ENCODE data around the gene TFDP1.

Gene TFDP1

DNA sequence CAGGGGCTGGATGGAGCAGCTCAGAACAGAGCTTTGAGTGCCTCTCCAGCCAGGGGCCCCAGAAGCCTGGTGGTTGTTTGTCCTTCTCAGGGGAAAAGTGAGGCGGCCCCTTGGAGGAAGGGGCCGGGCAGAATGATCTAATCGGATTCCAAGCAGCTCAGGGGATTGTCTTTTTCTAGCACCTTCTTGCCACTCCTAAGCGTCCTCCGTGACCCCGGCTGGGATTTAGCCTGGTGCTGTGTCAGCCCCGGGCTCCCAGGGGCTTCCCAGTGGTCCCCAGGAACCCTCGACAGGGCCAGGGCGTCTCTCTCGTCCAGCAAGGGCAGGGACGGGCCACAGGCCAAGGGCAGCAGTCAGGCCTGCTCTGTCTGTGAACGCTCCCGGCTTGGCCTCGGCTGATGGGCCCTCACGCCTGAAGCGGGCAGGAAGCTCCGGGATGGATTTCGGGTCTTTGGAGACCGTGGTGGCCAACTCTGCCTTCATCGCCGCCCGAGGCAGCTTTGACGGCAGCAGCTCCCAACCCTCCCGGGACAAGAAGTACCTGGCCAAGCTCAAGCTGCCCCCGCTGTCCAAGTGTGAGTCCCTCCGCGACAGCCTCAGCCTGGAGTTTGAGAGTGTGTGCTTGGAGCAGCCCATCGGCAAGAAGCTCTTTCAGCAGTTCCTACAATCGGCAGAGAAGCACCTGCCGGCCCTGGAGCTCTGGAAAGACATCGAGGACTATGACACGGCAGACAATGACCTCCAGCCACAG, 82.6 kb downstream of the TFDP1 start, which contains the start of gene GRK1:
Gene GRK1, plus strand, starts transcription at position 269 of the 751 bp plus-strand sequence. Its CDS starts 168 bp downstream, at position 437.
- DNase-seq (ENCODE audit: low read depth) = no peak

DNA sequence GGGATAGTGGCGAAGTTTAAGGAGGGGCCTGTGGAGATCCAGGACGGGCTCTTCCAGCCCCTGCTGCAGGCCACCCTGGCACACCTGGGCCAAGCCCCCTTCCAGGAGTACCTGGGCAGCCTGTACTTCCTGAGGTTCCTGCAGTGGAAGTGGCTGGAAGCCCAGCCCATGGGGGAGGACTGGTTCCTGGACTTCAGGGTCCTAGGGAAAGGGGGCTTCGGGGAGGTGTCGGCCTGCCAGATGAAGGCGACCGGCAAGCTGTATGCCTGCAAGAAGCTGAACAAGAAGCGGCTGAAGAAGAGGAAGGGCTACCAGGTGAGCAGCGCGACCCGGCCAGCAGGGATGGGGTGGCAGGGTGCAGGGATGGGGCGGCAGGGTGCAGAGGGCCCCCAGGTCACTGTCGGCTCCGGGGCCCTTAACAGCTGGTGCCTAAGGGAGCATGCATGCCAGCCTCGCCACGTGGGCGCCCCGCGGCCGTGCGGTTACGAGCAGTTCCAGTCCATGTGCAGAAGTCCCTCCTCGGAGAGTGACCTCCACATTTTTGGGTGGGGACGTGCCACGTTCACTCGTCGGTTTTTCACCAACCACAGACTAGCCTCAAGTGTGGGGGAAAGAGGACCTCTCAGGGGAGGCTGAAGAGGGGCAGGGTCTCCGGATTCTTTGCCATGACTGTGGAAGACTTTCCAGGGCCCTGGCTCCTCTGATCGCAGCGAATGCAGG, 83.4 kb downstream of the TFDP1 start:
- no peak for DNase-seq (ENCODE audit: low read depth)

DNA sequence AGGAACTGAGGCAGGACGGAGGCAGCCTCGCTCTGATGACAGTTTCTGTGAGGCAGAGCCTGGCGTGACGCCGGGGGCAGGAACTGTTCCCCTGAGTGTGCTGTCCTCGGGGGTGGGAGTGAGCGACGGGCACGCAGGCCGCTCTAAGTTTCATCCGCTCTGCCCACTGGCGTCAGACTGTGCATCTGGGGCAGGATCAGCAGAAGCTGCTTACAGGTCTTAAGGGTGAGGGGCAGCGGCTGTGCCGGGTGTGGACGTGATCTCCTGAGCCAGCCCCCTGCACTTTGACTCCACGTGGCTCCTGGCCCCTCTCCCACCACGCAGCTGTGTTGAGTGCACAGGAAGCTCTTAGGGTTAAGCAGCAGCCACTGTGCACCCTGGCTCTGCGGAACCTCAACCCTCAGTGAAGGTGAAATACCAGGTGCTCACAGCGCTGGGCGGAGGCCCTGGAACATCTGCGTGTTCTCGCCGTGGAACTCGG, 84.0 kb downstream of the TFDP1 start:
- no peak for DNase-seq (ENCODE audit: low read depth)

DNA sequence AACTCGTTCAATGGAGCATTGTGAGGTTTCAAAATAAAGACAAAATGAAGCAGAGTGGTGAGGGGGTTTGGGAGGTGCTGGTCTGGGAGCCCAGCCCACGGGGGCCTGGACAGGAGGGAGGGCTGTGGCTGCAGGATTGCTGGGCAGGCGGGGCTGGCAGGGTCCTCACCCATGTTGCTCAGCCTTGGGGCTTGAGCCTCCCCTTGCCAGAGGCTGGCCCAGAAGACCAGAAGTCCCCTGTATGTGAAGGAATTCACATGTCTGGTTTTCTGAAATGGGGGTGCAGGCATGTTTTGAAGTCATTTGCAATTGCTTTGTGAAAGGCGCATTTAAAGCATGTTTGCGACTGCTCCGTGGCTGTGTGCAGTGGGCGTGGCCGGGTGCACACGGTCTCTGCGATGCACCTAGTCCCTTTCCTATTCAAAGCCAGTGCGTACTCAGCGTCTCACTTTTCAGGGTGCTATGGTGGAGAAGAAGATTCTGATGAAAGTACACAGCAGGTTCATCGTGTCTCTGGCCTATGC, 84.7 kb downstream of the TFDP1 start:
- DNase-seq (ENCODE audit: low read depth) = no peak

DNA sequence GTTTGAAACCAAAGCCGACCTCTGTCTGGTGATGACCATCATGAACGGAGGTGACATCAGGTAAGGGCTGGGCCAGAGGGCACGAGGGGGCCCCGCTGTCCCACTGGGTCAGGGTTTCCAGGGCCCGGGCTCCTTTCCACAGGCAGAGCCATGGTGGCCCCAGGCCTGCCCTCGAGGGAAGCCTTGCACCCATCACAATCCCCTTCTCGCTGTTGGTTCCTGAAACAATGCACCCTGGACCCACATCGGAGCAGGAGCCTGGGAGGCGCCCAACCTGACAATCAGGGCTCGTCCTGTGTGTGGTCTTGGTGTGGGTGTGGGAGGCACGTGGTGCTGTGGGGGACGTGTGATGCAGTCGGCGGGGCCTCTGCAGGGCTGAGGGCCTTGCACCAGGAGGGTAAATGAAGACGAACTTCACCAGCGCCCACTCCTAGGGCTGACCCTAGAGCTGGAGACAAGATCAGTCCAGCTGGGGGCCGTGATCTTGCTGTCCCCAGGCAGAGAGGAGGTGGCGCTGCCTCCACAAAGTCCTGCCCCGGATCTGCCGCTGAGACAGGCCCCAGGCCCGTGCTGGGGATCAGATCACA, 85.3 kb downstream of the TFDP1 start:
- DNase-seq (ENCODE audit: low read depth) = no peak

DNA sequence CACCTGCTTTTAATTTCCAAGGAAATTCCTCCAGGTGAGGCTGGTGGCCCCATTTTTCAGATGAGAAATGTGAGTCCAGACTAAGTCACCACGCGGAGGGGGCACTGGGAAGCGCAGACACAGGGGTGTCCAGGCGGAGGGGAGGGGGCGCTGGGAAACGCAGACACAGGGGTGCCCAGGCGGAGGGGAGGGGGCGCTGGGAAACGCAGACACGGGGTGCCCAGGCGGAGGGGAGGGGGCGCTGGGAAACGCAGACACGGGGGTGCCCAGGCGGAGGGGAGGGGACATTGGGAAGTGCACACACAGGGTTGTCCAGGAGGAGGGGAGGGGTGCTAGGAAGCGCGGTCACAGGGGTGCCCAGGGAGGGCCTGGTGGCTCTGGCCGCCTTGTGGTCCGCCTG, 86.0 kb downstream of the TFDP1 start:
- DNase-seq (ENCODE audit: low read depth) = no peak

DNA sequence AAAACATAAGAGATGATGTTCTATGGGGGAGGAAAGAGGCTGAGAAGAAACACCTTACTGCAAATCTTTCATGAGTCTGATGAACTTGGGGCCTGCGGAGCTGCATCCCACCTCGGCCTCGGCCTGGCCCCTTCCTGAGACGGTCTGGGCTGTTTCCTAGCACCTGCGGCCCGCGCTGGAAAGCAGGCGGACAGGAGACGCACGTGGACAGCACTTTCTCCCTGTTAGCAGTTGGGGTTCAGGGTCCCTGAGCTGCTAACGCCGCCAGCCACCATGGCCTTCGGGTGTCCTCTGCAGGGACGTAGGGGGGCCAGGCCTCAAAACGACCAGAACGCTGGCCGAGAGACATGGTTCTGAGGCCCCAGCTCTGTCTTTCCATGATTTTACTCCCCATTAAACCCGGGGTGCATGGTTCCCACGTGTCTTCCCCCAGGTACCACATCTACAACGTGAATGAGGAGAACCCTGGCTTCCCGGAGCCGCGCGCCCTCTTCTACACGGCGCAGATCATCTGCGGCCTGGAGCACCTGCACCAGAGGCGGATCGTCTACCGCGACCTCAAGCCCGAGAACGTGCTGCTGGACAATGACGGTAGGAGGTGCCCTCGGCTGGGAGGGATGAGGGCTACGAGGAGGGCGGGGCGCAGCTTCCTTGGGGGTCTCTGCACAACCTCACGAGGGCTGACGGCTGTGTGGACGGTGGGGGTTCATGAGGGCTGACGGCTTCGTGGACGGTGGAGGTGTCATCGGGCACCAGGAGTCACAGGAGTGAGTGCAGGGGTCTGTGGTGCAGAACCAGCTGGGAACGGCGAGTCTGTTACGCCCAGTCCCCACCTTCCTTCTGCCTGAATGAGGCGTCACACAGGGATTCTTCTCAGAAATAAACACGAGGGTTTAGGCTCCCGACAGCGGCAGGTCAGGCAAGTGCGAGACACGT, 86.8 kb downstream of the TFDP1 start:
- DNase-seq (ENCODE audit: low read depth) = no peak

DNA sequence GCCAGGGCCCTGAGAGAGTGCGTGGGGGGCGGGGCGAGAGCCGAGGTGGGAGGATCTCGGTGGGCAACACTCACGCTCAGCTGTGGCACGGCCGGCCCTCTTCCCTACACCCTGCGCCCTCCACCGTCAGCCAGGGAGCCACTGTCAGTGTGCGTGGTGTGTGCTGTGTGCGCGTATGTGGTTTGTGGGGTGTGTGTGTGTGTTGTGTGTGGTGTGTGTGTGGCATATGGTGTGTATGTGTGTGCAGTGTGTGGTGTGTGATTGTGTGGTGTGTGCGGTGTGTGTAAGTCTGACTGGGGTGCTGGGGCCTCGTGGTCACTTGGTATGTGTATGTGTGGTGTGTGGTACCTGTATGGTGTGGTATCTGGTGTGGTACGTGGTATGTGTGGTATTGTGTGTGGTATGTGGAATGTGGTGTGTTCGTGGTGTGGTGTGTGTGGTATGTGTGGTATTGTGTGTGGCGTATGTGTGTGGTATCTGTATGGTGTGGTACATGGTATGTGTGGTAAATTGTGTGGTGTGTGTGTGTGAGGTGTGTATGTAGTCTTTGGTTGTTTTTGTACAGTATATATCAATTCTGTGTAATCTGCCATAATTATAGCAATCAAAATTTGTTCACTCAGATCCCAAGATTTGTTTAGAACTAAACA, 87.6 kb downstream of the TFDP1 start:
- no peak for DNase-seq (ENCODE audit: low read depth)

Data from fibroblast of the conjunctiva (primary cell).